Upper lobe of left lung (tissue), 4 donors: Measurements from ENCODE around the gene FOLR3.

ENCODE experiments used
- EP300 ChIP-seq, 4 donors: sonication (generic); formaldehyde crosslinking; IDR thresholded peaks; one replicate each; pipeline ENCODE4 v1.5.1; 2017; ENCODE audit warnings: antibody characterized with exemption in 4 of 4, control low read depth in 2 of 4
- TF ChIP-seq, protein P1 (sequence below), 6 experiments: fragments of 450-650 bp in 4 of 6; fragments of 200-600 bp in 2 of 6; sonication (generic) in 2 of 6; IDR thresholded peaks; one replicate each; pipeline ENCODE4 v1.5.1; 2016 to 2019; ENCODE audit warnings: antibody characterized with exemption in 6 of 6

DNA sequence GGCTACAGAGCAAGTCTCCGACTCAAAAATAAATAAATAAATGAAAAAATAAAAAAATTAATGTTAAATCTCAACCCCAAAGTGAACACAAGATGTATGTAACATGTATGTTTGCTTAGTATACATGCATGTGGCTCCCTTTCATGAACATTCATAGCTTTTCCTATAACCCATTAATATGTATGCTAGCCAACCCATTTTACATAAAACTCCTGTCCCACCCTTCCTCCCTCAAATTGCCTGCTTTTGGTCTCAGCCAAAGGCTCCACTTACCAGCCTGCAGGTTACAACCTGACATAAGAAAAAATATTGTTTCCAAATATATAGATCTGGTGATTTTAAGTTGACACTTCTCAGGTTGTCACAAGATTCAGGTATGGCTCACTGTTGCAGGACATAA is 52.7 kb downstream of the FOLR3 start:
- TF ChIP-seq, protein P1, sequence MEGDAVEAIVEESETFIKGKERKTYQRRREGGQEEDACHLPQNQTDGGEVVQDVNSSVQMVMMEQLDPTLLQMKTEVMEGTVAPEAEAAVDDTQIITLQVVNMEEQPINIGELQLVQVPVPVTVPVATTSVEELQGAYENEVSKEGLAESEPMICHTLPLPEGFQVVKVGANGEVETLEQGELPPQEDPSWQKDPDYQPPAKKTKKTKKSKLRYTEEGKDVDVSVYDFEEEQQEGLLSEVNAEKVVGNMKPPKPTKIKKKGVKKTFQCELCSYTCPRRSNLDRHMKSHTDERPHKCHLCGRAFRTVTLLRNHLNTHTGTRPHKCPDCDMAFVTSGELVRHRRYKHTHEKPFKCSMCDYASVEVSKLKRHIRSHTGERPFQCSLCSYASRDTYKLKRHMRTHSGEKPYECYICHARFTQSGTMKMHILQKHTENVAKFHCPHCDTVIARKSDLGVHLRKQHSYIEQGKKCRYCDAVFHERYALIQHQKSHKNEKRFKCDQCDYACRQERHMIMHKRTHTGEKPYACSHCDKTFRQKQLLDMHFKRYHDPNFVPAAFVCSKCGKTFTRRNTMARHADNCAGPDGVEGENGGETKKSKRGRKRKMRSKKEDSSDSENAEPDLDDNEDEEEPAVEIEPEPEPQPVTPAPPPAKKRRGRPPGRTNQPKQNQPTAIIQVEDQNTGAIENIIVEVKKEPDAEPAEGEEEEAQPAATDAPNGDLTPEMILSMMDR (IDR thresholded peaks at IDR 0.05), result no peak
- TF ChIP-seq EP300 (IDR thresholded peaks at IDR 0.05), result no peak
